K562 (cell line): ENCODE data around the gene TMPRSS9. TPM values are rescaled to one million over a fixed set of nuclear protein-coding genes. Genes with fewer than 3 reads are reported as not detected.

ENCODE experiments used
- ADNP ChIP-seq: fragments of 200-800 bp; sonication (Bioruptor generic); IDR thresholded peaks from 2 replicates; pipeline ENCODE4 v1.6.1; 2016; ENCODE audit warnings: missing genetic modification characterization, missing compliant biosample characterization
- CLOCK ChIP-seq: fragments of 250-450 bp; sonication (Bioruptor Pico); IDR thresholded peaks from 2 replicates; pipeline ENCODE4 v1.4.0; 2020; ENCODE audit warnings: mild to moderate bottlenecking, moderate library complexity, borderline replicate concordance
- ELF1 ChIP-seq: fragments of 200-800 bp; sonication (Bioruptor generic); IDR thresholded peaks from 2 replicates; pipeline ENCODE4 v1.6.1; 2016; ENCODE audit warnings: missing genetic modification characterization, missing compliant biosample characterization
- ESRRA ChIP-seq: fragments of 450-650 bp; IDR thresholded peaks from 2 replicates; pipeline ENCODE4 v1.6.1; 2014; ENCODE audit warnings: low read depth, mild to moderate bottlenecking, moderate library complexity, borderline replicate concordance
- EWSR1 ChIP-seq: fragments of 450-650 bp; IDR thresholded peaks from 2 replicates; pipeline ENCODE4 v1.6.1; 2018; ENCODE audit warnings: borderline replicate concordance, mild to moderate bottlenecking, low read depth, moderate library complexity; ENCODE audit not compliant: partially characterized antibody
- MTA1 ChIP-seq: fragments of 450-650 bp; IDR thresholded peaks from 2 replicates; pipeline ENCODE4 v1.6.1; 2017; ENCODE audit warnings: borderline replicate concordance
- PHTF2 ChIP-seq: fragments of 250-450 bp; sonication (Bioruptor Pico); IDR thresholded peaks from 2 replicates; pipeline ENCODE4 v1.5.0; 2021; ENCODE audit warnings: mild to moderate bottlenecking
- PTTG1 ChIP-seq: fragments of 450-650 bp; IDR thresholded peaks from 2 replicates; pipeline ENCODE4 v1.6.1; 2016; ENCODE audit warnings: low read depth, mild to moderate bottlenecking, missing genetic modification characterization, missing compliant biosample characterization
- RBM22 ChIP-seq: fragments of 200-400 bp; formaldehyde crosslinking; IDR thresholded peaks from 2 replicates; pipeline ENCODE4 v1.6.1; 2018; ENCODE audit warnings: low read length, low read depth; ENCODE audit not compliant: poor library complexity, severe bottlenecking
- RUNX1 ChIP-seq: sonication (generic); IDR thresholded peaks from 2 replicates; pipeline ENCODE4 v1.6.1; 2016; ENCODE audit warnings: antibody characterized with exemption, low read depth
- TARDBP ChIP-seq: fragments of 450-650 bp; IDR thresholded peaks from 2 replicates; pipeline ENCODE4 v1.6.1; 2016
- TCF3 ChIP-seq: sonication (generic); formaldehyde crosslinking; IDR thresholded peaks from 2 replicates; pipeline ENCODE4 v1.4.0; 2020; ENCODE audit warnings: mild to moderate bottlenecking, missing genetic modification reagents
- USF1 ChIP-seq: sonication (generic); formaldehyde crosslinking; IDR thresholded peaks from 2 replicates; pipeline ENCODE4 v1.9.0; 2022; ENCODE audit warnings: mild to moderate bottlenecking, missing genetic modification reagents
- ZKSCAN1 ChIP-seq: fragments of 150-350 bp; IDR thresholded peaks from 2 replicates; pipeline ENCODE4 v1.6.1; 2016; ENCODE audit warnings: low read depth, low read length
- ZNF23 ChIP-seq: fragments of 250-450 bp; sonication (Bioruptor Pico); IDR thresholded peaks from 2 replicates; pipeline ENCODE4 v1.4.0; 2020; ENCODE audit warnings: mild to moderate bottlenecking
- ZNF609 ChIP-seq: sonication (generic); formaldehyde crosslinking; IDR thresholded peaks from 2 replicates; pipeline ENCODE4 v1.8.1; 2023; ENCODE audit warnings: missing genetic modification reagents, mild to moderate bottlenecking, borderline replicate concordance
- polyA plus RNA-seq, 8 experiments: library from polyadenylated mRNA; depleted of rRNA in 4 of 8; stranded (reverse) in 5 of 8; unstranded in 3 of 8; fragments of >200 nt; fragmentation: Nextera tagmentation in 2 of 8; fragmentation: Illumina TruSeq in 1 of 8; extraction: Ambion mirVana in 2 of 8; extraction: Trizol in 1 of 8; gene quantifications; 2 replicates each; pipeline versions ENCODE4 v1.2.1 to v1.2.3, GENCODE V29; 2011 to 2014; ENCODE audit warnings: inconsistent platforms in 1 of 8, missing spikeins in 1 of 8
- total RNA-seq, 7 experiments: library from RNA; depleted of rRNA in 6 of 7; stranded (reverse); fragments of >200 nt in 6 of 7; fragmentation: Illumina TruSeq in 2 of 7; extraction: Trizol in 2 of 7; gene quantifications; 2 replicates each; pipeline versions ENCODE4 v1.2.1 to v1.2.3, GENCODE V29; 2011 to 2021; ENCODE audit warnings: low replicate concordance in 1 of 7
- TF ChIP-seq, protein P1 (sequence below), 2 experiments: IDR thresholded peaks; 2 replicates each; pipeline ENCODE4 v1.6.1; 2012; ENCODE audit warnings: improper control_type of control experiment in 2 of 2, low read depth in 2 of 2, low read length in 2 of 2, borderline replicate concordance in 1 of 2

Gene TMPRSS9
- total and polyA plus RNA-seq, 9 of the 15 experiments (the other 6 are each of a cell fraction or from before 2014, with no cell fraction given) = 0.01 to 0.03 TPM; not detected in 7

- TF ChIP-seq ZNF609 (CRISPR knock-in tag) = no peak
- peak; percentile 98 for TF ChIP-seq ELF1
- peak; percentile 99 for TF ChIP-seq ESRRA
- TF ChIP-seq MTA1 = peak; percentile 97
- no peak; the same call in 1 of the 2 replicates for TF ChIP-seq TCF3
- no peak for TF ChIP-seq RBM22
- TF ChIP-seq, protein P1, sequence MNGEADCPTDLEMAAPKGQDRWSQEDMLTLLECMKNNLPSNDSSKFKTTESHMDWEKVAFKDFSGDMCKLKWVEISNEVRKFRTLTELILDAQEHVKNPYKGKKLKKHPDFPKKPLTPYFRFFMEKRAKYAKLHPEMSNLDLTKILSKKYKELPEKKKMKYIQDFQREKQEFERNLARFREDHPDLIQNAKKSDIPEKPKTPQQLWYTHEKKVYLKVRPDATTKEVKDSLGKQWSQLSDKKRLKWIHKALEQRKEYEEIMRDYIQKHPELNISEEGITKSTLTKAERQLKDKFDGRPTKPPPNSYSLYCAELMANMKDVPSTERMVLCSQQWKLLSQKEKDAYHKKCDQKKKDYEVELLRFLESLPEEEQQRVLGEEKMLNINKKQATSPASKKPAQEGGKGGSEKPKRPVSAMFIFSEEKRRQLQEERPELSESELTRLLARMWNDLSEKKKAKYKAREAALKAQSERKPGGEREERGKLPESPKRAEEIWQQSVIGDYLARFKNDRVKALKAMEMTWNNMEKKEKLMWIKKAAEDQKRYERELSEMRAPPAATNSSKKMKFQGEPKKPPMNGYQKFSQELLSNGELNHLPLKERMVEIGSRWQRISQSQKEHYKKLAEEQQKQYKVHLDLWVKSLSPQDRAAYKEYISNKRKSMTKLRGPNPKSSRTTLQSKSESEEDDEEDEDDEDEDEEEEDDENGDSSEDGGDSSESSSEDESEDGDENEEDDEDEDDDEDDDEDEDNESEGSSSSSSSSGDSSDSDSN (IDR thresholded peaks at IDR 0.05; ENCODE audit: borderline replicate concordance in 1 of 2, low read depth in 2 of 2, low read length in 2 of 2) = no peak
- peak; percentile 98 for TF ChIP-seq USF1 (CRISPR knock-in tag)
- TF ChIP-seq EWSR1 = no peak
- no peak for TF ChIP-seq PTTG1
- TF ChIP-seq PHTF2 (CRISPR knock-in tag) = no peak
- no peak for TF ChIP-seq TARDBP
- no peak for TF ChIP-seq ZNF23 (CRISPR knock-in tag)
- no peak for TF ChIP-seq ZKSCAN1
- TF ChIP-seq CLOCK (CRISPR knock-in tag) = no peak
- no peak for TF ChIP-seq RUNX1
- TF ChIP-seq ADNP = no peak
Measured at GRCh38 chr19:2427429-2428320, 67.6 kb downstream of the TMPRSS9 start, which contains the start of gene TIMM13 (continued).
